Thyroid gland (tissue), 4 donors: ENCODE measurements around the gene XG. TPM values are rescaled to one million over a fixed set of nuclear protein-coding genes. Genes with fewer than 3 reads are reported as not detected.
"Not testable (repeated sequence)": the region's sequence is repeated elsewhere in the genome, so short reads cannot be mapped to it uniquely, and the experiment has no call there.

Experiments used
- DNase-seq, 2 donors: peaks; one replicate each; pipeline ENCODE4 v3.0.0-alpha.2; 2019
- H3K27ac ChIP-seq, 3 donors: fragments of 200-600 bp; sonication (generic); 1 replicate in 2 of 3; 2 replicates in 1 of 3; pipeline ENCODE4 v1.5.1; 2016 to 2019; ENCODE audit warnings: mild to moderate bottlenecking in 1 of 3, moderate library complexity in 1 of 3
- H3K27me3 ChIP-seq: fragments of 200-600 bp; sonication (generic); one replicate; pipeline ENCODE4 v1.5.1; 2019
- H3K36me3 ChIP-seq, 2 donors: fragments of 200-600 bp; sonication (generic); one replicate each; pipeline ENCODE4 v1.5.1; 2016 to 2019
- H3K4me1 ChIP-seq, 2 donors: fragments of 200-600 bp; sonication (generic); one replicate each; pipeline ENCODE4 v1.5.1; 2017 to 2019
- H3K4me3 ChIP-seq, 3 donors: fragments of 200-600 bp; sonication (generic); replicated peaks in 1 of 3; 1 replicate in 2 of 3; 2 replicates in 1 of 3; pipeline ENCODE4 v1.5.1; 2016; ENCODE audit warnings: mild to moderate bottlenecking in 1 of 3
- H3K9me3 ChIP-seq: fragments of 200-600 bp; sonication (generic); one replicate; pipeline ENCODE4 v1.5.1; 2017
- POLR2A ChIP-seq, 2 donors: fragments of 450-650 bp; IDR thresholded peaks; one replicate each; pipeline ENCODE4 v1.6.1; 2017; ENCODE audit warnings: antibody characterized with exemption in 2 of 2, mild to moderate bottlenecking in 2 of 2, moderate library complexity in 1 of 2
- WGBS, 2 donors: methylation state at CpG; one replicate each; pipeline ENCODE4 v1.1.5; 2017; 5-methylcytosine and 5-hydroxymethylcytosine counted together
- intact Hi-C: fragments of 100-400 bp; cut with DNase I; formaldehyde crosslinking; loops from one replicate; pipeline ENCODE4 v1.15.1; 2023
- total RNA-seq, 4 donors: library from RNA; depleted of rRNA; stranded (reverse); fragments of >200 nt; gene quantifications; one replicate each; pipeline ENCODE4 v1.2.3, GENCODE V29; 2016
- TF ChIP-seq, protein P1 (sequence below), 6 experiments: fragments of 200-600 bp in 3 of 6; fragments of 450-650 bp in 3 of 6; sonication (generic) in 3 of 6; IDR thresholded peaks; one replicate each; pipeline ENCODE4 v1.5.1; 2016 to 2019; ENCODE audit warnings: antibody characterized with exemption in 6 of 6, mild to moderate bottlenecking in 2 of 6, inconsistent platforms in 1 of 6, moderate library complexity in 1 of 6

XG gene
- total RNA-seq, 4 donors from 2014 or later, result 0.68 to 4.7 (median 2.4) TPM

DNA sequence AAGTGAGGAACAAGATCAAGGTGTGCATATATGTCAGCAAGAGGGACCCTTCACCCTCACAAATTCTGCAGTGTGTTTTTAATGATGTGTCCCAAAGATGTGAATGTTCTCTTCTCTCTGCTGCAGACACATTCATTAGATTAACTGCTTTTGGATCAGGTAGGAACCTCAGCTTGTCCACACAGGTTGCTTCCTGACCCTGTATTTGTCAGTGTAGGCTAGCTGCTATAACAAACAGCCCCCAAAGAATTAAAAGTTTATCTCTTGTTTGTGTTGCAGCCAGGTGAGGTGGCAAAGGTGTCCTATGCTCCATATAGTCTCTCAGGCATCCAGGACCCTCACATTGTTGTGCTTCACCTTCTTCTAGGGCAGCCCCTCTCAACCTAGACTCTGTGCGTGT, 17.8 kb downstream of the XG start:
- Histone ChIP-seq H3K9me3 (no peaks in the 10 kb centered on the region), H3K4me1 (no peaks in the 10 kb centered on the region), H3K4me3 (no peak overlapping the region), H3K36me3 (no peaks in the 10 kb centered on the region), H3K27ac (no peak overlapping the region), H3K27me3 (no peaks in the 10 kb centered on the region)
- TF ChIP-seq, protein P1, sequence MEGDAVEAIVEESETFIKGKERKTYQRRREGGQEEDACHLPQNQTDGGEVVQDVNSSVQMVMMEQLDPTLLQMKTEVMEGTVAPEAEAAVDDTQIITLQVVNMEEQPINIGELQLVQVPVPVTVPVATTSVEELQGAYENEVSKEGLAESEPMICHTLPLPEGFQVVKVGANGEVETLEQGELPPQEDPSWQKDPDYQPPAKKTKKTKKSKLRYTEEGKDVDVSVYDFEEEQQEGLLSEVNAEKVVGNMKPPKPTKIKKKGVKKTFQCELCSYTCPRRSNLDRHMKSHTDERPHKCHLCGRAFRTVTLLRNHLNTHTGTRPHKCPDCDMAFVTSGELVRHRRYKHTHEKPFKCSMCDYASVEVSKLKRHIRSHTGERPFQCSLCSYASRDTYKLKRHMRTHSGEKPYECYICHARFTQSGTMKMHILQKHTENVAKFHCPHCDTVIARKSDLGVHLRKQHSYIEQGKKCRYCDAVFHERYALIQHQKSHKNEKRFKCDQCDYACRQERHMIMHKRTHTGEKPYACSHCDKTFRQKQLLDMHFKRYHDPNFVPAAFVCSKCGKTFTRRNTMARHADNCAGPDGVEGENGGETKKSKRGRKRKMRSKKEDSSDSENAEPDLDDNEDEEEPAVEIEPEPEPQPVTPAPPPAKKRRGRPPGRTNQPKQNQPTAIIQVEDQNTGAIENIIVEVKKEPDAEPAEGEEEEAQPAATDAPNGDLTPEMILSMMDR (IDR thresholded peaks at IDR 0.05), result no peak
- TF ChIP-seq POLR2A (IDR thresholded peaks at IDR 0.05), result no peak
- 90% methylated on average over 1 of the region's 1 CpG; no CpG with 5 or more reads in 1 of the 2 donors for WGBS, 2 donors
- no peak for DNase-seq
- intact Hi-C loops, result no loop called here

- DNase-seq, H3K27ac ChIP-seq, intact Hi-C loops, H3K4me1 ChIP-seq, H3K9me3 ChIP-seq, H3K27me3 ChIP-seq, H3K36me3 ChIP-seq, H3K4me3 ChIP-seq: not testable (repeated sequence)
- WGBS, 2 donors, result 84 to 86% methylated on average over 9 of the region's 10 CpGs
Observed at GRCh38 chrX:2773166-2774055, 21.6 kb downstream of the XG start.

DNA sequence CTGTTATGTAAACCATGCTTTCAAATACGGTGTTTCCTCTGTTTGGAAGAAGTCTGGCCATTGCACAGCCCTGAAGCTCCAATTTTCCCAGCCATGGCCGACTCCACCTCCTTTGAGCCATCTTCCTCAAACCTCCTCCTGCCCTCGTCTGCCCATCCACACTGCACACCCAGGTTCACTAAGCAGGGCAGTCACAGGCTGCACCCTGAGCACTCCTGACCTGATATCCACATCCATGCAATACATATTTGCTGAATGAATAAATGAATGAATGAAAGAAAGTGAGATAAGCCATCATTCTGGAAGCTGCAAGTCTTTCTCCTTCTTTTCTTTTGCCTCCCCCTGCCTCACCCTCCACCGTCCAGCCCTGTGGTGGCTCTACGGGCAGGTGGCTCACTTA, 22.2 kb downstream of the XG start:
- Histone ChIP-seq H3K36me3 (no peaks in the 10 kb centered on the region), H3K27ac (no peak overlapping the region), H3K27me3 (no peaks in the 10 kb centered on the region), H3K9me3 (no peaks in the 10 kb centered on the region), H3K4me3 (no peak overlapping the region), H3K4me1 (no peaks in the 10 kb centered on the region)
- no peak for DNase-seq
- intact Hi-C loops, result no loop called here
- 86 to 92% methylated on average over 5 of the region's 5 CpGs for WGBS, 2 donors
- TF ChIP-seq, protein P1 (IDR thresholded peaks at IDR 0.05), result no peak
- TF ChIP-seq POLR2A (IDR thresholded peaks at IDR 0.05), result no peak

DNA sequence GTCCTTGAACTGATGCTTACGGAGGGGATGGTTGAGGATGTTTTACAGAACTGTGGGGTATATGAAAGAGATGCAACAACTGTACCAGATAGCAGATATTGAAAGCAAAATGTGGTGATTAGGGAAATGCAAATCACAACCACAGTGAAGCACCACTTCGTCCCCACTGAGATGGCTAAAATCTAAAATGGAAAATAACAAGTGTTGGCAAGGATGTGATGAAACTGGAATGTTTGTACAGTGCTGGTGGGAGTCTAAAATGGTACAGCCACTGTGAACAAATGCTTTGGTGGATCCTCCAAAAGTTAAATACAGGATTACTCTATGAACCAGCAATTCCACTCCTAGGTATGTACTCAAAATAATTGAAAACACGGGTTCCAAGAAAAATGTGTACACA, 22.9 kb downstream of the XG start:
- no peak for DNase-seq
- Histone ChIP-seq H3K9me3 (no peaks in the 10 kb centered on the region), H3K4me3 (no peak overlapping the region), H3K27ac (no peak overlapping the region), H3K36me3 (no peaks in the 10 kb centered on the region), H3K27me3 (no peaks in the 10 kb centered on the region), H3K4me1 (no peaks in the 10 kb centered on the region)
- TF ChIP-seq, protein P1 (IDR thresholded peaks at IDR 0.05), result no peak
- TF ChIP-seq POLR2A (IDR thresholded peaks at IDR 0.05), result no peak
- 94 to 96% methylated on average over 3 of the region's 3 CpGs for WGBS, 2 donors
- intact Hi-C loops, result no loop called here

- H3K4me3 ChIP-seq, intact Hi-C loops, DNase-seq, H3K27ac ChIP-seq, H3K4me1 ChIP-seq, H3K9me3 ChIP-seq, H3K27me3 ChIP-seq, H3K36me3 ChIP-seq: not testable (repeated sequence)
- 63 to 66% methylated on average over 11 to 12 of the region's 12 CpGs for WGBS, 2 donors
Observed at GRCh38 chrX:2780472-2781225, 28.8 kb downstream of the XG start.

GRCh38 chrX:2781226-2781571, 29.4 kb downstream of the XG start:
- TF ChIP-seq, protein P1 (IDR thresholded peaks at IDR 0.05), result no peak
- TF ChIP-seq POLR2A (IDR thresholded peaks at IDR 0.05), result no peak
- Histone ChIP-seq H3K4me1 (no peaks in the 10 kb centered on the region), H3K36me3 (no peaks in the 10 kb centered on the region), H3K27me3 (no peaks in the 10 kb centered on the region), H3K9me3 (no peaks in the 10 kb centered on the region), H3K27ac (no peak overlapping the region), H3K4me3 (no peak overlapping the region)
- intact Hi-C loops, result no loop called here
- DNase-seq, result no peak
- WGBS, 2 donors, result 80 to 93% methylated on average over 1 of the region's 1 CpG
